Omental fat pad (tissue), 4 donors: ENCODE measurements around the gene TTYH2. TPM values are rescaled to one million over a fixed set of nuclear protein-coding genes. Genes with fewer than 3 reads are reported as not detected.

Source experiments
- ATAC-seq: fragments of 150-250 bp; one replicate; pipeline ENCODE4 v1.9.1; 2016; ENCODE audit warnings: mild to moderate bottlenecking, moderate library complexity; ENCODE audit not compliant: low FRiP score
- DNase-seq: peaks from one replicate; pipeline ENCODE4 v3.0.0-alpha.2; 2019; ENCODE audit warnings: low spot score
- total RNA-seq, 4 donors: library from RNA; depleted of rRNA; stranded (reverse); fragments of >200 nt; gene quantifications; one replicate each; pipeline ENCODE4 v1.1.0, GENCODE V29; 2016
- TF ChIP-seq, protein P1 (sequence below), 3 donors: fragments of 450-650 bp; IDR thresholded peaks; one replicate each; pipeline ENCODE4 v1.5.1; 2016 to 2017; ENCODE audit warnings: antibody characterized with exemption in 3 of 3, mild to moderate bottlenecking in 3 of 3, moderate library complexity in 2 of 3

The TTYH2 gene
- total RNA-seq, 4 donors from 2014 or later: 5.9 to 9.0 (median 7.9) TPM

DNA sequence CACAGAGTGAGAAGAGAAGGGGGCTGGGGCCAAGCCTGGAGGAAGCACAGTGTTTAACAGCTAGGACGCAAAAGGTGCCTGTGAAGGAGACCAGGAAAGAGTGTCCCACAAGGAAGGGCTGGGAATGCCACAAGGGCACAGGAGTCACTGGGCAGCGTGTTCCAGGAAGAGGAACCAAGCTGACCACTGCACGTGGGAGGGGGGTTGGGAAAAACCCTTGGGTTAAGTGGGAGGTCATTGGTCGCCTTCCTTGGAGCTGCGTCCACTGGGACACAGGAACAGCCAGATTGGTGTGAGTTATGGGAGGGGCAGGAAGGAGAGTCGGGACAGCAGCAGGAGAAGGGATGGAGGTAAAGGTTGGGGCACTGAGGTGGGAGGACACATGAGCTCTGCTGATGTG, 12.9 kb downstream of the TTYH2 start:
- no peak for ATAC-seq
- DNase-seq: no peak
- TF ChIP-seq, protein P1, sequence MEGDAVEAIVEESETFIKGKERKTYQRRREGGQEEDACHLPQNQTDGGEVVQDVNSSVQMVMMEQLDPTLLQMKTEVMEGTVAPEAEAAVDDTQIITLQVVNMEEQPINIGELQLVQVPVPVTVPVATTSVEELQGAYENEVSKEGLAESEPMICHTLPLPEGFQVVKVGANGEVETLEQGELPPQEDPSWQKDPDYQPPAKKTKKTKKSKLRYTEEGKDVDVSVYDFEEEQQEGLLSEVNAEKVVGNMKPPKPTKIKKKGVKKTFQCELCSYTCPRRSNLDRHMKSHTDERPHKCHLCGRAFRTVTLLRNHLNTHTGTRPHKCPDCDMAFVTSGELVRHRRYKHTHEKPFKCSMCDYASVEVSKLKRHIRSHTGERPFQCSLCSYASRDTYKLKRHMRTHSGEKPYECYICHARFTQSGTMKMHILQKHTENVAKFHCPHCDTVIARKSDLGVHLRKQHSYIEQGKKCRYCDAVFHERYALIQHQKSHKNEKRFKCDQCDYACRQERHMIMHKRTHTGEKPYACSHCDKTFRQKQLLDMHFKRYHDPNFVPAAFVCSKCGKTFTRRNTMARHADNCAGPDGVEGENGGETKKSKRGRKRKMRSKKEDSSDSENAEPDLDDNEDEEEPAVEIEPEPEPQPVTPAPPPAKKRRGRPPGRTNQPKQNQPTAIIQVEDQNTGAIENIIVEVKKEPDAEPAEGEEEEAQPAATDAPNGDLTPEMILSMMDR (IDR thresholded peaks at IDR 0.05): no peak

DNA sequence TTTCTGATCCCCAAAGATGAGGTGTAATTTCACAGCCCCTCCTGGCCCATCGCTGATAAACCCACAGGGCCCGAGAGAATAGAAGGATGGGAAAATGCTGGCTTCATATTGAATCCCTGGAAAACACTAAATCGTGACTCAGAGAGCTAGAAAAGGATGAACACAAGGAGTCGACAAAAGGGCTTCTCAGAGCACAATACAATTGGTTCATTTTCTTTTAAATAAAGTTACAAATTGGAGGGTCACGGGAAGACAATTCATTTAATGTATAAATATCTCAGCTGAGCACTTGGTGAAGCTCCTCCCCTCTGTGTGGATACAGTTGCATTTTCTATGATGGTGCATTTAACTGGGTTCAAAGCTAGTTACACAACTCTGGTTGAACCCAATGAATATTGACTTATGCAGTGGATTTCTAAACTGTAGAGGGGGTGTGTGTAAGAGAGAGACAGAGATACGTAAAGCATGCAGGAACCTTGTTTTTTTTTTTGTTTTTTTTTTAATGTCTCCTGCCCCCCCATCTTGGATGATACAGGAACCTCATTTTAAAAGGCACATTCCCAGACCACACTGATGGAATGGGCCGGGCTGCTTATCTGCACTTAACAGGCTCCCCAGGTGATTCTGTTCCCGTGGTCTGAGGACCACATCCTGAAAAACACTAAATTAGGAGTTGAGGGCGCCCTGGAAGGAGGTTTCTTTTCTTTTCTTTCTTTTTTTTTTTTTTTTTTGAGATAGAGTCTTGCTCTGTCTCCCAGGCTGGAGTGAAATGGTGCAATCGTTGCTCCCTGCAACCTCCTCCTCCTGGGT, 14.1 kb downstream of the TTYH2 start:
- ATAC-seq (no peak), DNase-seq (no peak)
- TF ChIP-seq, protein P1 (IDR thresholded peaks at IDR 0.05): no peak

DNA sequence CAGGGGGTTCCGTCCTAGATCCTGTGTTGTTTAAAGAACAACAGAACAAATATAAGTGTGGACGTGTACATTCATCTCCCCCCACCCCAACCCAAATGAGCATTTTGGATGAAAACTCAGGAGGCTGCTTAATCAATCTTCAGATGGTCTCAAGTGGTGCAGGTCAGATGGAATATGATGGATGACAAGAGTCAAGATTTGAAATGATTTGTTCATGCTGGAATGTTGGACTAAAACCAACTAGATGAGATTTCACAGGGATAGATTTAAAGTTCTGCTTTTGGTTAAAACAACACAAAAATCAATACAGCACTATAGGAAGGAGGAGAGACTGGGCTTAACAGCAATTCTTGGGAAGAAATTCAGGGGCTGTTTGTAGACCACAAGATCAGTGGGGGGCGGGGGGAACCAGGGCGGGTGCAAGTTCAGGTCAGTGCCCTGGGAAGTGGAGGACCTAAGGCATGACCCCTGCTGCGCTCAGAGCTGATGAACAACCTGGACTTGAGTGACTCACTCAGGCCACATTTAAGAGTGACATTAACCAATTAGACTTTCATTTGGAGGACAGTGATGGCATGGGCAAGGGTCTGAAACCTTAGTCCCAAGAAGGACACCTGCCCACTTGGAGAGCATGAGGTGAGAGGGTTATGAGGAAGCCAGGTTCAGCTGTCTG, 15.1 kb downstream of the TTYH2 start:
- DNase-seq: no peak
- no peak for ATAC-seq
- TF ChIP-seq, protein P1 (IDR thresholded peaks at IDR 0.05): no peak

DNA sequence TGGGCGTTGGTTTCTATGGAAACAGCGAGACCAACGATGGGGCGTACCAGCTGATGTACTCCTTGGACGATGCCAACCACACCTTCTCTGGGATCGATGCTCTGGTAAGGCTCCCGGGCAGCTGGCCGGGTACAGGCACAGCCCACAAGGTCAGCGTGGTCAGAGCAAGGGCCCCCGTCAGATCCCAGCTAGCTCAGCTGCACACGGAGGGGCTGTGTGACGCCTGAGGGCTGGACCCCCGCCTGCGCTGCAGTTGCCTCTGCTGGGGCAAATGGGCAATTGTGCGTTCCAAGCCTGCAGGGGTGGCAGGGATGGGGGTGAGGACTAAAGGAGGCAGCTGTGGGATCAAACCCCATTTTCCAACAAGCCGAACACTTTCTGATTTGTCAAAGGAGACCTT, 17.5 kb downstream of the TTYH2 start:
- DNase-seq (no peak), ATAC-seq (no peak)
- TF ChIP-seq, protein P1 (IDR thresholded peaks at IDR 0.05): no peak

DNA sequence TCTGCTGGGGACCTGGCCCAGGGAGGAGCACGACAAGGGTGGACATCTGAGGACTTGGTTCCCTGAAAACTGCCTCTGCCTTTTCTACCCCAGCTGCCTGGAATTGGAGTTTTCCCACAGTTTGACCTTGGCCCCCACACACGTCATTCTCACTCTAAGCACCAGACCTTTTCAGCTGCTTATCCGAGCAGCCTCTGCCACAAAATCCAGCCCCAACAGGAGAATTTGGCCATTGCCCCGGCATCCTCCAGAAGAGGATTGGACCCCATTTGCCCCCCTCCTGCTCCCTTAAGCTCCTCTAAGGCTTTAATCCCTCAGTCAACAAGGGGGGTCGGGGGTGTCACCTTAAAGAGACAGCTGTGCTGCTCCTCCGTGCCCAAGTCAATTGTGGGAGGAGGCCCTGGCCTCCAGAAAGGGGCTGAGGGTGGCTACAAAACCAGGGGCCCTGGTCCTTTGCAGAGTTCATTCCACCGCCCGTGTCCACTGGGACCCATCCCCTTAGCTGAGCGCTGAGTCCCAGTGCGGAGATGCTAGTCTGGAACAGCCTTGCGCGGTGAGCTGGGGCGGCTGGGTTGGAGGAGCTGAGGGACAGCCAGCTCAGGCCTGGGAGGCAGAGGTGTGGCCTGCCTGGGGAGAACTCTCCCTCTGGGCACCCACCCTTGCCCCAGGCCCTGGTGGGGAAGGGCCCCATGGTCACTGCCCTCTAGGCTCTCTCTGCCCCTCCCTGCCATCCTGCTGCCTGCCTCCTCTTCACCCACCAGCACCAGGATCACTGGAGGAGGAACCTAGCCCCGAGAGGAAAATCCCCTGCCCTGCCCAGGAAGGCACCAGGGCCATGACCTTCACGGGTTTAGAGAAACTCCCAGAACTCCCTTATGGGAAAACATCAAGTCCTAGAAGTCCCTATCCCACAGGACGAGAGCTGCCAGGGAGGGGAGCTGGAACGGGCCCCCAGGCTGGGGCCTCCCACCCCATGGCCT, 18.8 kb downstream of the TTYH2 start:
- TF ChIP-seq, protein P1 (IDR thresholded peaks at IDR 0.05): no peak
- ATAC-seq (no peak), DNase-seq (no peak)

DNA sequence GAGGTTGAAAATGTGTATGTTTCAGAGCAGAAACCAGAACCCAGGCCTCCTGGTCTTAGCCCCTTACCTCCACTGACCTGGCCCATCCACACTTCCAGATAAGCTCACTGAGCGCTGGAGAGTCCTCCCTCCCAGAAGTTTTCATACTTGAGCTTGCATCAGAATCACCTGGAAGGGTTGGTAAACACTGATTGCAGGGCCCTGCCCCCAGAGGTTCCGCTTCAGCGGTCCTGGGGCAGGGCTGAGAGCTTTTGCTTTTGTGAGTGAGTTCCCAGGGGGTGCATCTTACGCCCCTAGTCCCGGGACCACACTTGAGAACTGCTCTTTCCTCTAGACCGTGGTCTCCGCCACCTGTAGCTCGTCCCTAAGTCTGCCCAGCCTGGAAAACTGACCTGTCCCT, 20.6 kb downstream of the TTYH2 start:
- DNase-seq (no peak), ATAC-seq (no peak)
- TF ChIP-seq, protein P1 (IDR thresholded peaks at IDR 0.05): no peak
